ENCODE data around the gene VEZF1.

- no peak for TF ChIP-seq JUND (IDR thresholded peaks at IDR 0.05; ENCODE audit: low read length)
- no peak for TF ChIP-seq JUN (IDR thresholded peaks at IDR 0.05; ENCODE audit: low read depth, low read length)
- no peak for TF ChIP-seq TBP (IDR thresholded peaks at IDR 0.05; ENCODE audit: low read depth, low read length)
- no peak for TF ChIP-seq MAX (IDR thresholded peaks at IDR 0.05)
- no peak for TF ChIP-seq POLR2AphosphoS5 (IDR thresholded peaks at IDR 0.05; ENCODE audit: low read depth, low read length)
- TF ChIP-seq EP300 (IDR thresholded peaks at IDR 0.05; ENCODE audit: borderline replicate concordance in 1 of 2, low read depth in 2 of 2, low read length in 2 of 2) = no peak
- no peak for TF ChIP-seq POLR2A (IDR thresholded peaks at IDR 0.05; ENCODE audit: control extremely low read depth in 1 of 2, low read depth in 2 of 2, low read length in 2 of 2)
- TF ChIP-seq CTCF (IDR thresholded peaks at IDR 0.05; ENCODE audit: control extremely low read depth in 1 of 3, insufficient read depth in 1 of 3, low read depth in 1 of 3, low read length in 3 of 3) = no peak
- TF ChIP-seq SP2 (IDR thresholded peaks at IDR 0.05; ENCODE audit: low read length) = no peak
Observed at GRCh38 chr17:57970710-57971109, 17.3 kb downstream of the VEZF1 start.

Measured in H1 (cell line).